GM12892 (cell line): ENCODE results near the gene GSTA5.
"Not testable (repeated sequence)": the region's sequence is repeated elsewhere in the genome, so short reads cannot be mapped to it uniquely, and the experiment has no call there.

ENCODE experiments used
- POLR2A ChIP-seq: IDR thresholded peaks from 2 replicates; pipeline ENCODE4 v1.6.1; 2011; ENCODE audit warnings: low read depth, low read length, control low read depth
- TAF1 ChIP-seq: IDR thresholded peaks from 2 replicates; pipeline ENCODE4 v1.6.1; 2011; ENCODE audit warnings: low read depth, mild to moderate bottlenecking, control low read depth, low read length, borderline replicate concordance

DNA sequence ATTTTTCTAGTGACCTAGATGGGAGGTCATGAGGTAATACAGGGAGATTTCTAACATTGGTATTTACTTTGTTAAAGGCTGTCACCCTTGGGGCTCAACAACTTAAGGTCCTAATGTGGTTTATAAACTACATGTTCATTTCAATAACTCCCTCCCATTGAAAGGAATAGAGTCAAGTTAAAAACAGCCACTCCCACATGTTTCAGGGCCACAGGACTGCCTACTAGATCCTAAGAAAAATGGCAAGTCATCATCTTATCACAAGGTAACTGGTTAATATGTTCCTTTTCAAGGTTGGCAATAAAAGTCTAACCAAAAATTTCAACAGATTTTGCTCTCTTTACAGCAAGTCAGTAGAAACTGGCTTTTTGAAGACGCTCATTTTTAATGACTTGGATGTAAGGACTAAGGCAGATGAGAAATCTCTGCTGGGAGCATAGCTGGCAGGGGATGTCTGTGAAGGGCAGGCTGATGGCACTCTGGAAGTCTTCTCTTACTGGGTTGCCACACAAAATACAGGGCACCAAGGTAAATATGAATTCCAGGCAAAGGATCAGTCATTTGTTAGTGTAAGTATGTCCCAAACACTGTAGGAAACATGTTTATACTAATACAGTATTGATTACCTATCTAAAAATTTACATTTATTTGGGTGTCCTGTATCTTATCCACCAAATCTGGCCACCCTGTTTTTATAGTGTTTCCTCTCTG, 13.4 kb downstream of the GSTA5 start:
- not testable (repeated sequence) for TF ChIP-seq TAF1, POLR2A
